ENCODE data around the gene SUPT4H1.

DNA sequence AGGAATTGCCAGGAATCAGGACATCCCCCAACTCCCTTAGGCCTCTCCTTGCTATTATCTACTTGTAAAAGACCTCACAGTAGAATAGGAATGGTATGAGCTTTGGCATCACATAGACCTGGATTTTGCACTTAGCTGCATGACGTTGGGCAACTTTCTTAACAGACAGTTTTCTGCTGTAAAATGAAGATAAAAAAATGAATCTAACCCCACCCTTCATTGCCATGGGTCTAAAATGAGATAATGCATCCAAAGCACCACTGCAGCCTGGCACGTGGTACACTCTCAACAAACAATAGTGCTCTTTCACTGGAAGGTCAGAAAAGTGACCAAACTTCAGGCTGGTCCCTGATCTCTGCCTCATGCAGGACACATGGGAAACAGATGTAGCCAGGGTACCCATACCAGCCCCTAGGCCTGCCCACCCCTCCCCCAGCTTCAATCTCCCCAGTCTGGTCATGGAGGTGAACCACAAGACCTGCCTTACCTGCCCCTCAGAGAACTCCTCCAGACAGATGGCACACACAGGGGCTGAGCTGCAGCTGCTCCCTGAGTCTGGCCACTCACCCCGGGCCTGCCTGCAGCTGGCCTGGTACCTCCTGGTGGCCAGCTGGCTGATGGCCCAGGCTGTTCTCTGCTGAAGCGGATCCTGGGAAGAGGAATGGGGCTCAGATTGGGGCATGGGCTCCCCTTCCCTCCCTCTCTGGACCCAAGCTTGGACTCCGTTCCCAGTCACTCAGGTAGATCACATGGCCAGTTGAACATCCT lies 8.5 kb upstream of the SUPT4H1 start:
- TF ChIP-seq, protein P1, sequence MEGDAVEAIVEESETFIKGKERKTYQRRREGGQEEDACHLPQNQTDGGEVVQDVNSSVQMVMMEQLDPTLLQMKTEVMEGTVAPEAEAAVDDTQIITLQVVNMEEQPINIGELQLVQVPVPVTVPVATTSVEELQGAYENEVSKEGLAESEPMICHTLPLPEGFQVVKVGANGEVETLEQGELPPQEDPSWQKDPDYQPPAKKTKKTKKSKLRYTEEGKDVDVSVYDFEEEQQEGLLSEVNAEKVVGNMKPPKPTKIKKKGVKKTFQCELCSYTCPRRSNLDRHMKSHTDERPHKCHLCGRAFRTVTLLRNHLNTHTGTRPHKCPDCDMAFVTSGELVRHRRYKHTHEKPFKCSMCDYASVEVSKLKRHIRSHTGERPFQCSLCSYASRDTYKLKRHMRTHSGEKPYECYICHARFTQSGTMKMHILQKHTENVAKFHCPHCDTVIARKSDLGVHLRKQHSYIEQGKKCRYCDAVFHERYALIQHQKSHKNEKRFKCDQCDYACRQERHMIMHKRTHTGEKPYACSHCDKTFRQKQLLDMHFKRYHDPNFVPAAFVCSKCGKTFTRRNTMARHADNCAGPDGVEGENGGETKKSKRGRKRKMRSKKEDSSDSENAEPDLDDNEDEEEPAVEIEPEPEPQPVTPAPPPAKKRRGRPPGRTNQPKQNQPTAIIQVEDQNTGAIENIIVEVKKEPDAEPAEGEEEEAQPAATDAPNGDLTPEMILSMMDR (optimal IDR thresholded peaks at IDR 0.05 in 1 of 3, IDR thresholded peaks at IDR 0.05 in 1 of 3, conservative IDR thresholded peaks at IDR 0.05 in 1 of 3; ENCODE audit: extremely low read depth in 1 of 3, insufficient read depth in 2 of 3, low read length in 3 of 3) = no peak
- no peak for TF ChIP-seq EZH2 (IDR thresholded peaks at IDR 0.05; ENCODE audit: low read length)
